Left ventricle myocardium superior (tissue), 1 donor: ENCODE results near the gene SFT2D2. TPM values are rescaled to one million over a fixed set of nuclear protein-coding genes. Genes with fewer than 3 reads are reported as not detected.

Source experiments
- ATAC-seq: fragments of 200-7000 bp; cut with Tn5 transposase; one replicate; pipeline ENCODE4 v1.9.1; 2020; ENCODE audit warnings: mild to moderate bottlenecking, moderate library complexity
- DNase-seq: peaks from one replicate; pipeline ENCODE4 v3.0.0-alpha.2; 2020
- intact Hi-C: fragments of 100-400 bp; cut with micrococcal nuclease; formaldehyde crosslinking; loops from one replicate; pipeline ENCODE4 v1.11.0; 2022
- total RNA-seq: library from RNA; stranded (reverse); fragmentation: NEBNext Ultra II Directional; extraction: Animal tissue kit (Norgen Biotek cat#: 25700); gene quantifications from one replicate; pipeline ENCODE4 v1.2.1, GENCODE V29; 2021
- donor health status: DM: no; HTN: yes; CAD: no; lungs with severe emphysema.

The SFT2D2 gene
- total RNA-seq, 1 donor from 2014 or later: 13.4 TPM

DNA sequence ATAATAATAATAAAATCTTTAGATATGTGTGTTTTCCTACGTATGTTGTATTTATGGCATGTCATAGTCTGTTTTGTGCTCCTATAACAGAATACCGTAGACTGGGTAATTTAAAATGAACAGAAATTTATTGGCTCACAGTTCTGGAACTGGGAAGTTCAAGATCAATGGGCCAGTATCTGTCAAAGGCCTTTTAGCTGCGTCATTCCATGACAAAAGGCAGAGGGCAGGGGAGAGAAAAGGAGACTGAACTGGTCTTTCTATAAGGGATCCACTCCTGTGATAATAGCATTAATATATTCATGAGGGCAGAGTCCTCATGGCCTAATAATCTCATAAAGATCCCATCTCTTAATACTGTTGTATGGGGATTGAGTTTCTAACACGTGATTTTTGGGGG lies 7.1 kb upstream of the SFT2D2 start:
- ATAC-seq (no peak), DNase-seq (no peak)
- intact Hi-C loops: no loop called here

DNA sequence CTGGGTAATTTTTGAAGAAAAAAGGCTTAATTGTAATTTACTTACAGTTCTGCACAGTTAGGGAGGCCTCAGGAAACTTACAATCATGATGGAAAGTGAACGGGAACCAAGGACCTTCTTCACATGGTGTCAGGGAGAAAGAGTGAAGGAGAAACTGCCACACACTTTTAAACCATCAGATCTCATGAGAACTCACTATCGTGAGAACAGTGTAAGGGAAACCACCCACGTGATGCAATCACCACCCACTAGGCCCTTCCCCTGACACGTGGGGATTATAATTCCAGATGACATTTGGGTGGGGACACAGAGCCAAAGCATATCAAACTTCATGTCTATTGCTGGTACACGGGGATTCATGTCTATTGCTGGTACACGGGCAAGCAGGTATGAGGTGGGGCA lies 5.3 kb upstream of the SFT2D2 start:
- no peak for ATAC-seq
- intact Hi-C loops: no loop called here
- DNase-seq: no peak

DNA sequence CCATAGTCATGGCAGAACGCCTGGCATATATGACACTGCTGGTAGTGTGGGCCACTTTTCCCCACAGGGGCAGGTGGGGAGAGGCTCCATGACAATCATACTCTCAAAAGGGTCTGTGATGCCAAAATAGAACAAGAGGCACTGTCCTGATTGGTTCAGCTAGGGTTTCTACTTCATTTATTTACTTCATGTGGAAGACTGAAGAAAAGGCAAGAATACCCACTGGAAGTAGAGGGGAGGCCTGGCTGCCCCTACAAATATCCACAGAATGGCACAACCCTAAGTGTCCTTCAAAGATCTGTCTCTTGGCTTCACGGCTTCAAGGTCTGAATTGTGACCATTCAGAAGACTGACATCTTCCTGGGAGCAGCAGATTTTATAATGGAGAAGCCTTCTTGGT lies 4.5 kb upstream of the SFT2D2 start:
- ATAC-seq: no peak
- no peak for DNase-seq
- intact Hi-C loops: no loop called here

DNA sequence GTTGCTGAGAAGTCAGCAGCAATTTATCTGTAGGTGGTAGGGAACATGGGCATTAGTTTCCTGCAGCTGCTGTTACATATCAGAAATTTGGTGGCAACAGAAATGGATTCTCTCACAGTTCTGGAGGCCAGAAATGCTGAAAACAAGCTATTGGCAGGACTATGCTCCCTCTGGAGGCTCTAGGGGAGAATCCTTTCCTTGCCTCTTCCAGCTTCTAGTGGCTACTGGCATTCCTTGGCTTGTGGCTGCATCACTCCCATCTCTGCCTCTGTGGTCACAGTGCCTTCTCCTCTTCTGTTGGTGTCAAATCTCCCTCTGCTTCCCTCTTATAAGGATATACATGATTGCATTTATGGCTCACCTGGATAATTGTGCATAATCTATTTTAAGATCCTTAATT lies 2.5 kb upstream of the SFT2D2 start:
- no peak for DNase-seq
- intact Hi-C loops: no loop called here
- ATAC-seq: no peak

DNA sequence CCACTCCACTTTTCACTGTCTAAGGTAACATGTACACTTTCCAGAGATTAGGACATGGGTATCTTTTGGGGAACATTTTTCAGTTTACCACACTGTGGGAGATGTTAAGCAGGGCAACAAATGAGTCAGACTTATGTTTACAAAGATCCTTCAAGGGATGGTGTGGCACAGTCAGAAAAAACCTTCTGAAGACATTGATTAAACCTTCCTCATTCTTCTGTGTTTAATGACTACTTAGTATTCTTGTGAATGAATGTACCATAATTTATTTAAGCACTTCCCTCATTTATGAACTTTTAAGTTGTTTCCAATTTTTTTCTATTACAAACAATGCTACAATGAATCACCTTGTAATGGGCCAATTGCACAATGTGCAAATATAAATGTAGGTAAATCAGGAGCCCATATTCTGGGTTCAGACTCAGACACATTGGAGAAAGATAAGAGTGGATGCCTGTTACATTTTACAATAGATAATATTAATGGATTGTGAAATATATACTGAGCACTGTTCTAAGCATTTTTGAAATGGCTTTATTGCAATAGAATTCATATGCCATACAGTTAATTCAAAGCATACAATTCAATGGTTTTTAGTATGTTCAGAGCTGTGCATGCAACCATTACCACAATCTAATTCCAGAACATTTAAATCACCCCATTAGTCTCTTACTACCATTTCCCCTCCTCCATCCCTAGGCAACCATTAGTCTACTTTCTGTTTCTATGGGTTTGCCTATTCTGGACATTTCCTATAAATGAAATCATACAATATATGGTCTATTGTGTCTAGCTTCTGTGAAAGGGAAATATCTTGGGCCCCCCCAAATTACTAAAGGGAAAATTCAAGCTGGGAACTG lies 1.9 kb upstream of the SFT2D2 start:
- ATAC-seq: no peak
- intact Hi-C loops: no loop called here
- no peak for DNase-seq

DNA sequence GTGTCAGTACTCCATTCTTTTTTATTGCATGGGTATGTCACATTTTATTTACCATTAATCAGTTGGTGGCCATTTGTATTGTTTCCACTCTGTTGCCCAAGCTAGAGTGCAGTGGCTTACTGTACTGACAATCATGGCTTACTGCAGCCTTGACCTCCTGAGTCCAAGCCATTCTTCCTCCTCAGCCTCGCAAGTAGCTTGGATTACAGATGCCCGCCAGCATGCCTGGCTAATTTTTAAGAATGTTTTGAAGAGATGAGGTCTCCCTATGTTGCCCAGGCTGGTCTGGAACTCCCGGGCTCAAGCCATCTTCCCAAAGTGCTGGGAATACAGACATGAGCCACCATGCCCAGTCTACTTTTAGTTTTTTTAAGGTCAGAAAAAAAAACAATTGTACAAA lies 813 bp upstream of the SFT2D2 start:
- intact Hi-C loops: no loop called here
- no peak for DNase-seq

DNA sequence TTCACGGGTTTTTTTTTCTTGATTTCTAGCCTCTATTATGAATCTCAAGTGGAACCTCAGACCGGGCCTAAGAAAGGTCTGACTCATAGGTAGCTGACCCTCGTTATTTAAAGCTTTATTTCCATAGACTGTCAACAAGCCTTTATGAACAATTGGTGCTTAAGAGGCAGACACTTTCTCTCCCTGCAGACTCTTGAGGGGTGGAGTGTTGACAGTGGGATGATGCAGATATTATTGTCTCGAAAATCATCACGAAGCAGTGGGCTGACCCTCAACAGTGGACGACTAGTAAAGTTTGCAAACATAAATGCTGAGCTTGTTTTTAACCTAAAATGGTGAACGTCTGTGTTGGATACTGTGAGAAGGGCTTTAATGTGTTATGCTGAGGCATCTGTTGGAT lies 1.8 kb downstream of the SFT2D2 start:
- ATAC-seq (no peak), DNase-seq (no peak)
- intact Hi-C loops: no loop called here

More for the DNA sequence above, 813 bp upstream of the SFT2D2 start:
- no peak for ATAC-seq

DNA sequence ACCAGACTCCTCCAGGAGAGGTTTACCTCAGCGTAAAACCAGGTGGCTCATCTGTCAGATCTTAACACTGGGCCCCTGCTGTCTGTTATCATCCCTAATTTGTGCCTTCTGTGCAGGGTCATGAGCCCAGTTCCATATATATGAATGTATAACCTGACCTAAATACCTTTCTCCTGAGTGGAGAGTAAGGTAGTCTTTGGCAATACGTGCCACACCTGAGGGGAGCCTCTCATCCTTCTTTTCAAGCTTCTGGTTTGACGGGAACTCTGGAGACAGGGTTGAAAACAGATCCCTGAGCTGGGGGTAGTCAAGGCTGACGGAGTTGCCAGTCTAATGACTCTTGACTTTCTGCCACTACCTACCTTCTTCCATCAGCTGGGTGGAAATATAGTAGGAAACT lies 4.1 kb downstream of the SFT2D2 start:
- DNase-seq (no peak), ATAC-seq (no peak)
- intact Hi-C loops: no loop called here

DNA sequence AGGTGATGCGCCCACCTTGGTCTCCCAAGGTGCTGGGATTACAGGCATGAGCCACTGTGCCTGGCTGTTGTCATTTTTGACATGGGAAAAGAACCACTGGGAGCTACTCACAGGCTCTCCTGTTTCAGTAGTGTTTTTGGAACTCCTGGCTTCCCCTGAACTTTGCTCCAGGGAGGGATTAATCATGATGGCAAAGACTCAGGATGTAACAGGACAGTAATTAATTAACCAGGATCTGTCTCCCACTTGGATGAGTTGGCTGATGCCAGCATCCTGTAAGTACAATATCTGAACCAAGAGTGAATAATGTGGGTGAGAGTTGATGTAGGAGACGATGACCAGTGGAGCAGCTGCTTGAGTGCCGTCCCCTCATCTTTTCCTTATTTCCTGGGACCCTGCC lies 4.9 kb downstream of the SFT2D2 start:
- DNase-seq (no peak), ATAC-seq (no peak)
- intact Hi-C loops: no loop called here

DNA sequence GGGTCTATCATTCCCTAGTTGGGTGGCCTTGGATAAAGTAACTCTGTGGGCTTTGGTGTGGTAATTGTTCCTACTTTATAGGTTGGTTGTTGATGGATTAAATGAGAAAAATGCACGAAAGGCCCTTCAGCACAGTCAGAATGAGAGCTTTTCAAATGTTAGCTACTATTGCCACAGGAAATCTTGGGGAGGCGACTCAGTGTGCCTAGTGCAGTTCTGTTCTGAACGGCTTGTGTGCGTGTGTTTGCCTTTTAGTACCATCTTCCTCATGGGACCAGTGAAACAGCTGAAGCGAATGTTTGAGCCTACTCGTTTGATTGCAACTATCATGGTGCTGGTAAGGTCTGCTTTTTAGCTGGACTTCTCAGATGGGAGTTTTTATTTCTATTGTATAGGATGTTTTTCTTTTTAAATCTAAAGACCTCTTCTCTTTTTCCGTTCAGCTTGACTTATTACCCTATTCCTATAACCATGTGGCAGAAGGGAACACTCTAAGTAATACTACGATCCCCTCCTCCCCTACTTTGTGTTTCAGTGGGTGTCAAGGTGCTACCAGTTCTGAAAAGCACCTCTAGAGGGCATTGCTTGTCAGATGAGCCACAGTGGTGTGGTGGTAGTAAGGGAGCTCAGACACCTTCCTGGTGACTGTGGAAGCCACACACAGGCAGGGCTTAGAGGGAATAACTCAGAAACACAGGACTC lies 9.2 kb downstream of the SFT2D2 start:
- ATAC-seq (peak; percentile 69), DNase-seq (no peak)
- intact Hi-C loops: no loop called here

DNA sequence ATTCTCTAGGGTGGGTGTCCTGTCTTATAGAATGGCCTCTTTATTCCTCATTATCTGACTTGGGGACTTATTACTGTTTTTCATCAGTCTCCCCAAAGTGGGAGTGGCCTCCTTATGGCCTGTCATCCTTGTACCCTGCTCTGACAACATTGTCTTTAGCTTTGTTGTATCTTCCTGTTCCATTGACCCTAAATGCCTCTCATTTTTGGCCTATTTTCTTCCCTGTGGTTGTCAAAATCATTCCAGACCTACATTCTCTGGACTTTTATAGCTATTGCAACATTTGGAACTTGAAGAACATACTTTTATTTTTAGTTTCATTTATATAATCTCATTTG lies 9.7 kb downstream of the SFT2D2 start:
- ATAC-seq: no peak
- DNase-seq: no peak
- intact Hi-C loops: no loop called here

DNA sequence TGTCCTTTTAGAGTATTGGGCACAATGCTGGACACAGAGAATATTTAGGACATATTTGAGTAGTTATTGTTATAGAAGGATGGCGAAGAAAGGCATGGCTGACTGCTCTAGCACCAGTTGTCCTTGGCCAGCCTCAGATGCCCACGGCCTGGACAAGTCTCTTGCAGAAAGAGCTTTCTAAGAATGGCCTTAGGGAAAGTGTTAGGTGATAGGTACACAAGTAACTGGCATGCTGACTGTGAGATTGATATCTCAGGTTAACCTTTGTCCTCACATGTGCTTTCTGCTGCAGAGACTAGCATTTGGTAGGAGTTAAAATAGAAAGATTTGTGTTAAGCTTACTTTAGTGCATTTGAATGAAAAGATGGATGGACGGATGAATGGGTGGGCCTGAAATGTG lies 10.1 kb downstream of the SFT2D2 start:
- DNase-seq (no peak), ATAC-seq (no peak)
- intact Hi-C loops: no loop called here

DNA sequence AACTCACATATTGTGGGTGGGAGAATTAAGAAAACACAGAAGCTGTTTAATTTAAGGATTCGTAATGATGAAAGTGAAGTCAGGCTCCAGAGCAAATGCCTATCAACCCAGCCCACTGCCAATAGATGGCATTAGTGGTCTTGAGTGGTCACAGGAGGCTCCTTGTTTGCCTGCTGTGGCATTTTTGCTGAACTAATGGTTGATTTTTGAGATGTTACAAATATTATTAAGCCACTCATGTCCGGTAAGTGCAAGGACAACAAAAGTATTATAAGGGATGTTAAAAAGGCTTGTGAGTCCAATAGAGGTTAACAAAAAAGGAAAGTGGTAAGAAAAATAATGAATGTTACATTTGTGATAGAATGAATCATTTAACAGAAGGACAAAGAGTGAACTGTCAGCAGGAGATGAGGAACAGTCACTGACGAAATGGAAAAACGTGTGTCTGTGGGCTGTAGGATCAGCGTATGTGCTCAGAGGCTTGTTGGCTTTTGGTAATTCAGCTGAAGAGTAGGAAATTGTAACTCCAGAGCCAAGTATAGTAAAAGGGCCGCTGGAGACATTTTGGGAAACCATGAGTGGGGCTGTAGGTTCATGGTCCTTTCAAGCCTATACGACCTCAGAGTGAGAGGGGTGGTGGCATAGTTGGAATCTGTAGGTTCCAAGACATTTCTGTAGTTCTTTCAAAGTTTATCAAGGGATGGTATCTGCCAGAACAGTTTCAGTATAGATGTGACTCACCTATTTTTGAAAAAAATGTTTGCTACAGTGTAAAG lies 11.2 kb downstream of the SFT2D2 start:
- intact Hi-C loops: no loop called here
- DNase-seq: no peak
- no peak for ATAC-seq

DNA sequence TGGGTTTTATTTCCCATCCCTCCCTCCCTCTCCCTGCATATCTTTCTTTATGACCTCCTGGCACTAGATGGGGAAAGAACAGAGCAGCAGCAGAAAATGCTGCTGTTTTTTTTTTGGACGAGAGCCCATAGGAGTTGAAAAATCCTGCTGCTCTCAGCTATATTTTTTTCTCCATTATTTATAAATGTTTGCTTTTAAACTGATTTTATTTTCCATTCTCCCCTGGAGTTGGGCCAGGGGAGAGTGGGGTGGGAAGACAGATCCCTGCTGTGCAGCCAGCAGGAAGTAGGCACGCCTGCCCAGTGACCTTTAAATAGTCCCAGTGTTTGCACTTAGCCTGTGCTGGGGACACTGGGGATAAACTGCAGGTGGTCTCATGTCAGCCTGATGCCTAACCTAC lies 17.4 kb downstream of the SFT2D2 start:
- intact Hi-C loops: no loop called here
- ATAC-seq (peak; percentile 86), DNase-seq (peak; percentile 35)

DNA sequence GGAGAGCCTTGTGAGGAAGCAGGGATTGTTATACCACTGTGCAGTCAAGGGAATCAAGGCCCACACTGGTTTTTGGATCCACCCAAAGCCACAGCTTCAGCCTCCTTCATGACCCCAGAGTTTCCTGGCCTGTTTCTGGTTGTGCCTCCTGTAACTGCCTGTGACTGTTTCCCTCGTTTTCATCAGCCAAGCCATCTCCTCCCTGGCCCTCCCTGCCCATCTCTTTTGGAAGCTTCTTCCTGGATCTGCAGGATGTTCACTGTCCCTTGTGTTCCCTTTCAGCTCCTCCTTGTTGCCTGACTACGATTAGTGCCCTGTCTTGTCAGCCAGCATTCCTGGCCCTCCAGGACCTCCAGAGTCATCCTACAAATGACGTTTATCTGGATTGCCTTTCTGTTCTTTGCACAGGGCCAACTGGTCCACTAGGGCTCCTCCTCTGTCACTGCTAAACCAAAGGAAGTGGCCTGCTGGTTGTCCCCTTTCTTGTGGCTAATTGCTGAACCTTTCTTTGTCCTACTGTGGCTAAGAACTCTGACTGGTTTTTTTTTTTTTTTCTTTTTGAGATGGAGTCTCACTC lies 17.9 kb downstream of the SFT2D2 start:
- DNase-seq: no peak
- intact Hi-C loops: no loop called here
- peak; percentile 66 for ATAC-seq

DNA sequence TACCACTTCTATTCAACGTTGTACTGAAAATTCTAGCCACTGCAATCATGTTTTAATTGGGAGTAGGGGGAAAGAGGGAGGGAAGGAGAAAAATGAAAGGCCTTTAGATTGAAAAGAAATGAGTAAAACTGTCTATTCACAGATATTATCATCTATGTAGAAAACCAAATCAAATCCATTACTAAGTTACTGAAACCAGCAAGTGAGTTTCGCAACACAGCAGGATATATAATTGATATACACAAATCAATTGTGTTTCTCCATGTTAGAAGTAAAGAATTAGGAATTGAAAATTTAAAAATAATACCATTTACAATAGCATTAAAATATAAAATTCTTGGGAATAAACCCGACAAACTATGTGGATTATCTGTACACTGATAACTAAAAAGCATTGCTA lies 19.2 kb downstream of the SFT2D2 start:
- intact Hi-C loops: no loop called here
- ATAC-seq (no peak), DNase-seq (no peak)

DNA sequence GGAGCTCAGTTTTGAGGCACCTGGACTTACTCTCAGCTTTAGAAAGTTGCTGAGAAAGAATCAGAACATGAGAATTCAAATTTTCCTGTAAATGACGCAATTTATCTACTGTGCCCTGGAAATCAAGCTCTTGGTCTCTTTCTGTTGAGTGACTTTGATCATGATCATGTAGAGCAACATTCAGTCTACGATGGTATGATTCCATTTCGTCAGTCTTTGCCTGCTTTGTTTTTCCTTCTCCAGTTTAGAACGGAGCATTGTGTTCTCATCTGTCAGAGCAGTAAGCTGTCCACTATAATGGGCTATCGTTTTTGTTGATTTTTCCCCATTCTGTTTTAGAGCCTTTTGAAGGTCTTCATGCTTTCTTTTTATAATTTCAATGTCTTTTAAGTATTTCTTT lies 20.7 kb downstream of the SFT2D2 start:
- intact Hi-C loops: no loop called here
- no peak for ATAC-seq
- no peak for DNase-seq

DNA sequence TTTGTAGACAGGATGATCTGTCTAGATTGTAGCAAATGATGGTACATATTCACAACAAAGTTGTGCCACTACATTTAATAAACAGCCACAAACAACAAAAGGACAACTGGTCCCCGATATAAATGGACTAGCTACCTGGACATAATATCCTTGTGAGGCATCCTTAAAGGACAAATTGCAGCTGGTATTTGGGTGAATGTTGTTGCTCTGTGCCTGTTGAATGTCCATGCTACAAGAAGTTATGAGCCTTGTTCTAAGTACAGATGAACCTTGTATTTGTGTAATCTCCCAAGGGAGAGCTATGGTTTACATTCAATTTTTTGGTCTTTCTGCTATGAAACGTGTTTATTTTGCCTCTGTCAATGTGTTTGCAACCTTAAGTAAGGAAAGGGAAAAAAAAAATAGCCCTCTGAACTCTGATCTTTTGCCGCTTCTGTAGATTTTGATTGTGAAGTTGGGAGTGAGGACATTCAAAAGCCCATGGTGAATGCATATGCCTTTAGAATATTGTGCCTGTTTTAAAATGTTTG lies 26.5 kb downstream of the SFT2D2 start:
- intact Hi-C loops: no loop called here
- DNase-seq (no peak), ATAC-seq (no peak)

DNA sequence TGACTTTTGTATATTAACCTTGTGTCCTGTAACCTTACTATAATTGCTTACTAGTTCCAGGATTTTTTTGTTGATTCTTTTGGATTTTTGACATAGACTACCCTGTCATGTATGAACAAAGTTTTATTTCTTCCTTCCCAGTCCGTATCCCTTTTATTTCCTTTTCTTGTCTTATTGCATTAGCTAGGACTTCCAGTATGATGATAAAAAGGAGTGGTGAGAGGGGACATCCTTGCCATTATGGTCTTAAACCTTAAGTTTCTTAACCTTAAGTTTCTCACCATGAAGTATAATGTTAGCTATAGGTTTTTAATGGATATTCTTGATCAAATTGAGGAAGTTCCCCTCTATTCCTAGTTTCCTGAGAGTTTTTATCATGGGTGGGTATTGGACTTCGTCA lies 30.4 kb downstream of the SFT2D2 start:
- no peak for DNase-seq
- no peak for ATAC-seq
- intact Hi-C loops: no loop called here

DNA sequence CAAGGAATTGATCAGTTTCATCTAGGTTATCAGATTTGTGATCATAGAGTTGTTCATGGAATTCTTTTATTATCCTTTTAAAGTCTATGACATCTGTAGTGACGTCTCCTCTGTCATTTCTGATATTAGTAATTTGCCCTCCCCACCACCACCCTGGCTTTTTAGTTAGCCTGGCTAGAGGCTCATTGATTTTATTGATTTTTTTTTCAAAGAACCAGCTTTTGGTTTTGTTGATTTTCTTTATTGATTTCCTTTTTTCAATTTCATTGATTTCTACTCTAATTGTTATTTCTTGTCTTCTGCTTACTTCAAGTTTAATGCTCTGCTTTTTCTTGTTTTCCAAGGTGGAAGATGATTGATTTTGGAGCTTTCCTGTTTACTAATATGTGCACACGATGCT lies 31.6 kb downstream of the SFT2D2 start:
- no peak for ATAC-seq
- DNase-seq: no peak
- intact Hi-C loops: no loop called here
